G401 (cell line): ENCODE data around the gene ARHGEF11. TPM values are rescaled to one million over a fixed set of nuclear protein-coding genes. Genes with fewer than 3 reads are reported as not detected.

Experiments
- DNase-seq: peaks from one replicate; pipeline ENCODE4 v3.0.0-alpha.2; 2015; ENCODE audit warnings: low spot score
- in situ Hi-C: cut with HindIII; loops from 2 replicates; pipeline ENCODE4 v1.10.0; 2016; ENCODE audit warnings: low sequenced_read_pairs, mixed read lengths
- total RNA-seq: library from RNA; depleted of rRNA; stranded (reverse); fragments of >200 nt; shearing (Covaris generic); gene quantifications from 2 replicates; pipeline ENCODE4 v1.2.3, GENCODE V29; 2014

ARHGEF11 gene
- total RNA-seq, 1 experiment from 2014 or later: 23.1 TPM

GRCh38 chr1:157007306-157007705, 38.2 kb downstream of the ARHGEF11 start:
- in situ Hi-C loops: no loop called here
- no peak for DNase-seq

- in situ Hi-C loops: no loop called here
Measured at GRCh38 chr1:157006676-157007075, 38.9 kb downstream of the ARHGEF11 start.

GRCh38 chr1:157005965-157006364, 39.6 kb downstream of the ARHGEF11 start:
- no peak for DNase-seq
- in situ Hi-C loops: no loop called here

More at GRCh38 chr1:157006676-157007075, 38.9 kb downstream of the ARHGEF11 start:
- DNase-seq: no peak

GRCh38 chr1:157004806-157005205, 40.7 kb downstream of the ARHGEF11 start:
- DNase-seq: no peak
- in situ Hi-C loops: no loop called here

GRCh38 chr1:157004327-157004726, 41.2 kb downstream of the ARHGEF11 start:
- DNase-seq: no peak
- in situ Hi-C loops: no loop called here

- in situ Hi-C loops: no loop called here
- DNase-seq: no peak
Measured at GRCh38 chr1:157001304-157001703, 44.2 kb downstream of the ARHGEF11 start.

GRCh38 chr1:157000686-157001085, 44.9 kb downstream of the ARHGEF11 start:
- no peak for DNase-seq

GRCh38 chr1:156999596-157000320, 45.8 kb downstream of the ARHGEF11 start:
- in situ Hi-C loops: no loop called here

More at GRCh38 chr1:157000686-157001085, 44.9 kb downstream of the ARHGEF11 start:
- in situ Hi-C loops: no loop called here

GRCh38 chr1:156998840-156999500, 46.6 kb downstream of the ARHGEF11 start:
- DNase-seq: no peak
- in situ Hi-C loops: no loop called here

More at GRCh38 chr1:156999596-157000320, 45.8 kb downstream of the ARHGEF11 start:
- DNase-seq: no peak

GRCh38 chr1:156998301-156998700, 47.2 kb downstream of the ARHGEF11 start:
- DNase-seq: no peak
- in situ Hi-C loops: no loop called here

- DNase-seq: no peak
- in situ Hi-C loops: no loop called here
Measured at GRCh38 chr1:156995412-156995811, 50.1 kb downstream of the ARHGEF11 start.

GRCh38 chr1:156994277-156994676, 51.3 kb downstream of the ARHGEF11 start:
- in situ Hi-C loops: no loop called here
- no peak for DNase-seq

GRCh38 chr1:156993426-156994147, 52.0 kb downstream of the ARHGEF11 start:
- no peak for DNase-seq
- in situ Hi-C loops: no loop called here

- no peak for DNase-seq
- in situ Hi-C loops: no loop called here
Measured at GRCh38 chr1:156992215-156992614, 53.3 kb downstream of the ARHGEF11 start.

- DNase-seq: no peak
- in situ Hi-C loops: no loop called here
Measured at GRCh38 chr1:156987715-156988114, 57.8 kb downstream of the ARHGEF11 start.

- DNase-seq: no peak
- in situ Hi-C loops: no loop called here
Measured at GRCh38 chr1:156980551-156980950, 65.0 kb downstream of the ARHGEF11 start.

- DNase-seq: no peak
- in situ Hi-C loops: no loop called here
Measured at GRCh38 chr1:156975084-156975483, 70.5 kb downstream of the ARHGEF11 start.

- DNase-seq: no peak
- in situ Hi-C loops: no loop called here
Measured at GRCh38 chr1:156973417-156973816, 72.1 kb downstream of the ARHGEF11 start.

GRCh38 chr1:156970017-156970416, 75.5 kb downstream of the ARHGEF11 start:
- in situ Hi-C loops: no loop called here
- DNase-seq: no peak

GRCh38 chr1:156969496-156969895, 76.0 kb downstream of the ARHGEF11 start:
- DNase-seq: no peak
- in situ Hi-C loops: no loop called here
